GM10266 (cell line): ENCODE data around the gene HSPE1.
"Not testable (repeated sequence)": the region's sequence is repeated elsewhere in the genome, so short reads cannot be mapped to it uniquely, and the experiment has no call there.

ENCODE experiments used
- DNase-seq: peaks from one replicate; pipeline ENCODE4 v3.0.0; 2012; ENCODE audit errors: extremely low spot score
- CTCF ChIP-seq: IDR thresholded peaks from 2 replicates; pipeline ENCODE4 v1.5.1; 2012; ENCODE audit warnings: mild to moderate bottlenecking, low read depth; ENCODE audit not compliant: control insufficient read depth, insufficient read depth; ENCODE audit errors: missing control alignments

Gene HSPE1

GRCh38 chr2:197543206-197543605 lies 43.0 kb downstream of the HSPE1 start:
- no peak for TF ChIP-seq CTCF
- no peak for DNase-seq

GRCh38 chr2:197547163-197547900 lies 47.2 kb downstream of the HSPE1 start:
- DNase-seq, result no peak
- TF ChIP-seq CTCF, result no peak

GRCh38 chr2:197548582-197548981 lies 48.4 kb downstream of the HSPE1 start:
- DNase-seq, result no peak
- no peak for TF ChIP-seq CTCF

GRCh38 chr2:197551260-197551659 lies 51.1 kb downstream of the HSPE1 start:
- not testable (repeated sequence) for DNase-seq
